Hematopoietic multipotent progenitor cell treated with erythropoietin and hydrocortisone succinate and interleukin-3 and kit ligand, for 15 days (in vitro differentiated cells): ENCODE results near the gene RNF32.
"Not testable (repeated sequence)": the region's sequence is repeated elsewhere in the genome, so short reads cannot be mapped to it uniquely, and the experiment has no call there.

Experiments used
- DNase-seq: peaks from one replicate; pipeline ENCODE4 v3.0.0-alpha.2; 2015; ENCODE audit warnings: low spot score

Gene RNF32

GRCh38 chr7:156642306-156643045, 1.9 kb downstream of the RNF32 start:
- DNase-seq: no peak

GRCh38 chr7:156647330-156647729, 6.8 kb downstream of the RNF32 start:
- DNase-seq: not testable (repeated sequence)

GRCh38 chr7:156650042-156650441, 9.5 kb downstream of the RNF32 start:
- DNase-seq: no peak

GRCh38 chr7:156651474-156651873, 10.9 kb downstream of the RNF32 start:
- DNase-seq: no peak

GRCh38 chr7:156652886-156653568, 12.5 kb downstream of the RNF32 start:
- DNase-seq: no peak

- DNase-seq: no peak
Measured at GRCh38 chr7:156654511-156655234, 14.1 kb downstream of the RNF32 start.

GRCh38 chr7:156655251-156655650, 14.7 kb downstream of the RNF32 start:
- no peak for DNase-seq

- no peak for DNase-seq
Measured at GRCh38 chr7:156655983-156656382, 15.4 kb downstream of the RNF32 start.

- no peak for DNase-seq
Measured at GRCh38 chr7:156656598-156656997, 16.0 kb downstream of the RNF32 start.

GRCh38 chr7:156657681-156658080, 17.1 kb downstream of the RNF32 start:
- no peak for DNase-seq

GRCh38 chr7:156659203-156659602, 18.6 kb downstream of the RNF32 start:
- no peak for DNase-seq

- DNase-seq: no peak
Measured at GRCh38 chr7:156659961-156660360, 19.4 kb downstream of the RNF32 start.

GRCh38 chr7:156661637-156662036, 21.1 kb downstream of the RNF32 start:
- no peak for DNase-seq

- DNase-seq: no peak
Measured at GRCh38 chr7:156662277-156662676, 21.7 kb downstream of the RNF32 start.

GRCh38 chr7:156665101-156665500, 24.5 kb downstream of the RNF32 start:
- no peak for DNase-seq

- DNase-seq: no peak
Measured at GRCh38 chr7:156666368-156667109, 26.0 kb downstream of the RNF32 start.

GRCh38 chr7:156667110-156667426, 26.5 kb downstream of the RNF32 start:
- no peak for DNase-seq

- DNase-seq: no peak
Measured at GRCh38 chr7:156668130-156668741, 27.7 kb downstream of the RNF32 start.

GRCh38 chr7:156669035-156669828, 28.7 kb downstream of the RNF32 start:
- no peak for DNase-seq

- DNase-seq: no peak
Measured at GRCh38 chr7:156673454-156673853, 32.9 kb downstream of the RNF32 start.

- no peak for DNase-seq
Measured at GRCh38 chr7:156673902-156674301, 33.3 kb downstream of the RNF32 start.
